ENCODE data around the gene NUDT1. TPM values are rescaled to one million over a fixed set of nuclear protein-coding genes. Genes with fewer than 3 reads are reported as not detected.

NUDT1 gene
- total and polyA plus RNA-seq, 2 experiments from 2014 or later: 47.7 to 61.0 TPM

DNA sequence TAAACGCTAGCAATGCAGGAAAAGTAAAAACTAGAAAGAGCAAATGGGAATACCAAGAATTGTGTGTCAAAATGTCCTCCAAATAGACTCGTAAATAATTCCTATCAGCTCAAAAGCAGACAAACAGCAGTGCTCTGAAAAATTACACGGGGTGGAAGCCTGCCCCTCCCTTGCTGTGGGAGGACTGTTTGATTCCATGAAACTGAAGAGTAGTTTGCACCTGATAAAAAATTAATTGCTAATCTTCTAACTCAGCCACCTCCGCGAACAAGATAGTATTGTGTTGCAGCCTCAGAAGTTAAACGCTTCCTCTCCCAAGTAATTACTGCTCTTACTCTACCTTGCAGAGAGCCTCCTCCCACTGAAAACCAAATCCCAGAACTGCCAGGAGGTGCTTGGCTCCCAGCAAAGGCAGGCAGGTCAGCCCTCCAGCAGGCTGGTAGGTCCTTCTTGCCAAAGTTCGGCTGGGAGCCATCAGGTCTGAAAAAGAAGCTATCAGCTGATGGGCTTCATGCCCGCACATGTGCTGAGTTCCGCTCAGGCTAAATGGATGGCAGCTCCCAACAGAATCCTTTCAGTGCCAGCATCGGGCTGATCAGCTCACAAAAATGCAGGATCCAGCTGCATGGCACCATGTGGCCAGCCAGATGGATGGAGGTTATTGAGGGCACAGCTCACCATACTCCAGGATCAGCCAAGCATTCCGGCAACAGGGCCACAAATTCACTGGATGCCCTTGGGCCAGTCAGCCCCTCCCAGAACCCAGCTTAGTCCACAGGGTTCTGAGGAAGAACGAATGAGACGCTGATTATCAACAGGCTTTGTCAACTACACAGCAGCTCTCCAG lies 46.4 kb upstream of the NUDT1 start:
- H3K9ac ChIP-seq: no peak overlapping the region
- TF ChIP-seq EZH2phosphoT487 (IDR thresholded peaks at IDR 0.05; ENCODE audit: insufficient read depth, low read depth): no peak
- no peaks in the 10 kb centered on the region for H3K9me3 ChIP-seq (ENCODE audit: low read depth)
- no peak overlapping the region for H3K4me3 ChIP-seq
- no peaks in the 10 kb centered on the region for H3K27me3 ChIP-seq (replicated peaks; ENCODE audit: insufficient read depth)
- no peaks in the 10 kb centered on the region for H4K20me1 ChIP-seq (ENCODE audit: insufficient read depth)
- no peaks in the 10 kb centered on the region for H3K4me1 ChIP-seq (ENCODE audit: insufficient read depth)
- H3K27ac ChIP-seq: no peak overlapping the region
- no peak overlapping the region for H2AFZ ChIP-seq
- no peak for DNase-seq
- 0 out of 2 replicates have a peak, but pooled peaks cover 3% of the 10 kb centered on the region for H3F3A ChIP-seq (ENCODE audit: insufficient read depth)
- in situ Hi-C loops (cut with MboI): no loop called here
- no peaks in the 10 kb centered on the region; the same call in 1 of the 2 replicates for H3K79me2 ChIP-seq (ENCODE audit: insufficient read depth)
- no peak overlapping the region for H3K4me2 ChIP-seq (ENCODE audit: unreplicated experiment)
- 96% methylated on average over 13 of the region's 13 CpGs for WGBS, 2 experiments (ENCODE audit: low coverage in 1 of 2, low lambda C conversion rate in 2 of 2, missing lambda C conversion rate in 2 of 2)
- no peaks in the 10 kb centered on the region for H3K9me2 ChIP-seq (ENCODE audit: insufficient read depth)
- no peaks in the 10 kb centered on the region; the same call in 1 of the 2 replicates for H3K36me3 ChIP-seq (ENCODE audit: low read depth)

DNA sequence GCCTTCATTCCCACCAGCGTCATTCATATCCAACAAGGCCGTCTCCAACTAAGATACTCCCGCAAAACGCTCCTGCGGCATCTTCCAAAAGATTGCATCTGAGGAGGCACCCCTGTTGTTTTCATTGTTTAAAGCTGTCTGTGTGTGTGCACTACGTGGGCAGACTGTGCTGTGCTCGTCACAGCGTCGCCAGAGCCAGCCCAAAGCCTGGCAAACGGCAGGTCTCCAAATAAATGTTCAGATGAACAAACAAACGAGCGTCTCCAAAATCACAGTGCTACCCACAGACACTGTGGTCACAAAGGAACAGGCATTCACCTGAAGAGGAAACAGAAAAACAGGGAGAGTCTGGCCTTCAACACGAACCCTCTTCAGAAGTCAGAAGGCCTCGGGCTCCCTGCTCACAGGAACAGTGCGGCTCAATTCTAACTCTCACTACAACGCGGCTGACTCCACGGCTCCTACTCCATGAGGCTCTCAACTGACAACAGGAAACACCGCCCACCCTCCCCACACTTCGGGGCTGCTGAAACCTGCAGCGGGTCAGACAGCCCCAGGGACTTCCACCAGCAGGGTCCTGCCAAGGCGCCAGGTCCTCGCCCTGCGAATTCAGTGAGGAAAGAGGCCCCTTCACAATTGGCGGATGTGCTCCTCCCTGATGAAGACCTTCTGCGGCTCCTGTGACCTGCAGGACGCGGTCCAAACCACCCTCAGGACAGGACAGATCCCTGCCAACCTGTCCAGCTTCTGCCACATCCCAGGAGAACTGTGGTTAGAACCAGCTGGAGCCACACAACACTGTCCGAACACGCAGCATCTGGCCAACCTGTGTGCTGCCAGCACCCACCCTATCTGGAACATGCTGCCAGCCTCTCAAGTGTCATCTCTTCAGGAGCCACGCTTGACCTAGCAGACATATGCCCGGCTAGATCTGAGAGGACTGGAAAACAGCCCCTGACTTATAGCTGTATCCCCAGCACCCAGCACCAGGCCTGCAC lies 45.3 kb upstream of the NUDT1 start:
- WGBS, 2 experiments (ENCODE audit: low coverage in 1 of 2, low lambda C conversion rate in 2 of 2, missing lambda C conversion rate in 2 of 2): 94 to 96% methylated on average over 32 of the region's 32 CpGs
- Histone ChIP-seq H3K4me1 (ENCODE audit: insufficient read depth) (no peaks in the 10 kb centered on the region), H3K4me3 (no peak overlapping the region), H3K27me3 (replicated peaks; ENCODE audit: insufficient read depth) (no peaks in the 10 kb centered on the region), H3K4me2 (ENCODE audit: unreplicated experiment) (no peak overlapping the region), H3K79me2 (ENCODE audit: insufficient read depth) (no peaks in the 10 kb centered on the region; the same call in 1 of the 2 replicates), H3K9me2 (ENCODE audit: insufficient read depth) (no peaks in the 10 kb centered on the region), H3K36me3 (ENCODE audit: low read depth) (no peaks in the 10 kb centered on the region; the same call in 1 of the 2 replicates), H3K9ac (no peak overlapping the region), H3K9me3 (ENCODE audit: low read depth) (no peaks in the 10 kb centered on the region), H3F3A (ENCODE audit: insufficient read depth) (no peaks in the 10 kb centered on the region), H4K20me1 (ENCODE audit: insufficient read depth) (no peaks in the 10 kb centered on the region), H3K27ac (no peak overlapping the region), H2AFZ (no peak overlapping the region)
- TF ChIP-seq EZH2phosphoT487 (IDR thresholded peaks at IDR 0.05; ENCODE audit: insufficient read depth, low read depth): no peak
- no peak for TF ChIP-seq EZH2 (IDR thresholded peaks at IDR 0.05; ENCODE audit: insufficient read depth, poor library complexity, severe bottlenecking)
- in situ Hi-C loops (cut with MboI): no loop called here
- no peak for DNase-seq

DNA sequence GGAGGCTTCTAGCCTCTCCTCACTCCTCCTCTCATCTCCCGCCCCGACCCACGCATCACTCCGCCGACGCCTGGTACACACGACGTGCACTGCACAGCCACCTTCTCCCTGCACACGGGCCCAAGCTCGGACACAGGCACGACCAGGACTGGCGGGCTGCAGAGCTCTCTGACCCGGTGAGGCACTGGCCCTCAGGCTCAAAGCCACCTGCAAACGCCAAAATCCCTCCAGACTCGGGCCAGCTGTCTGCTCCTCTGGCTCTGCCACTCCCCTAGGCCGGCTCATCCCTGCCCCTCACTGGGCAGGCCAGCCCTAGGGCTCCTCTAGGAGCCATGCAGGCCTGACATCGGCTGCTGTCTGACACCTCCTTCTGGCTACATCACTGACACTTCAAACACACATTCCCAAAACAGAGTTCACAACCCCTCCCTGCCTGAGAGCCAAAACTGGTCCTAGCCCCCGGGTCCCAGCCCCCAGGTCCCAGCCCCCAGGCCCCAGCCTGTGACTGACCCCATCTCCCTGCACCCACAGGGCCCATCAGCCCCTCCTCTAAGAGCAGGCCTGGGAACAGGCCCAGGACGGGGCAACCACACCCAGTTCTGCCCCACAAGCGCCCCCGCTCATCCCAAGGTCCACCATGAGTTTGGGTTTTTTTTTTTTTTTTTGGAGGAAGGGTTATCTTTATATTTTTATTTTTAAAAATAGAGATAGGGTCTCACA lies 44.4 kb upstream of the NUDT1 start:
- in situ Hi-C loops (cut with MboI): no loop called here

DNA sequence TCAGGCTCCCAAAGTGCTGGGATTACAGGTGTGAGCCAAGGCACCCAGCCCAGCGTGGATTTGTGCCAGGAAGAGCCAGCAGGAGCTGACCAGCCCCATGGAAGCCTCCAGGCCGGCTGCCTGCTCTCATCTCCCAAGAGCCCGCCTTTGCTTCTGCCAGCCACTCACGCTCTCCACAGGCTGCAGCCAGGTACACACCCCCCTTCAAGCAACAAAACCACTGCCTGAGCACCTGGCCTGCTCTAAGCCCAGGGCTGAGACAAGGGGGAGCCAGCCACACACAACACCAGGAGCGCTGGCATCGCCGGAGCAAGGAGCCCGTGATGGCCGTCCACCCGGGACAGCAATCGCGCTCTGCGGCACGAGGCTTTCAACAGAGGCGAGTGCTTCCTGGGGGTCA lies 43.8 kb upstream of the NUDT1 start:
- no peaks in the 10 kb centered on the region for H3K4me1 ChIP-seq (ENCODE audit: insufficient read depth)
- H3K9me3 ChIP-seq (ENCODE audit: low read depth): no peaks in the 10 kb centered on the region
- in situ Hi-C loops (cut with MboI): no loop called here
- no peaks in the 10 kb centered on the region for H3K9me2 ChIP-seq (ENCODE audit: insufficient read depth)
- H2AFZ ChIP-seq: no peak overlapping the region
- H3K4me3 ChIP-seq: no peak overlapping the region
- WGBS, 2 experiments (ENCODE audit: low coverage in 1 of 2, low lambda C conversion rate in 2 of 2, missing lambda C conversion rate in 2 of 2): 97 to 98% methylated on average over 15 of the region's 15 CpGs
- H3F3A ChIP-seq (ENCODE audit: insufficient read depth): no peaks in the 10 kb centered on the region
- H3K27me3 ChIP-seq (replicated peaks; ENCODE audit: insufficient read depth): no peaks in the 10 kb centered on the region
- no peak overlapping the region for H3K9ac ChIP-seq
- DNase-seq: no peak
- H3K36me3 ChIP-seq (ENCODE audit: low read depth): no peaks in the 10 kb centered on the region; the same call in 1 of the 2 replicates
- no peak overlapping the region for H3K4me2 ChIP-seq (ENCODE audit: unreplicated experiment)
- no peaks in the 10 kb centered on the region; the same call in 1 of the 2 replicates for H3K79me2 ChIP-seq (ENCODE audit: insufficient read depth)
- no peak for TF ChIP-seq EZH2phosphoT487 (IDR thresholded peaks at IDR 0.05; ENCODE audit: insufficient read depth, low read depth)
- no peak for TF ChIP-seq EZH2 (IDR thresholded peaks at IDR 0.05; ENCODE audit: insufficient read depth, poor library complexity, severe bottlenecking)
- H4K20me1 ChIP-seq (ENCODE audit: insufficient read depth): no peaks in the 10 kb centered on the region
- H3K27ac ChIP-seq: no peak overlapping the region

More for the DNA sequence above, 44.4 kb upstream of the NUDT1 start:
- no peak for DNase-seq
- no peaks in the 10 kb centered on the region for H3K4me1 ChIP-seq (ENCODE audit: insufficient read depth)
- no peak overlapping the region for H2AFZ ChIP-seq
- 94 to 95% methylated on average over 20 to 21 of the region's 21 CpGs for whole genome bisulfite sequencing, 2 experiments (ENCODE audit: low coverage in 1 of 2, low lambda C conversion rate in 2 of 2, missing lambda C conversion rate in 2 of 2)
- no peaks in the 10 kb centered on the region for H3F3A ChIP-seq (ENCODE audit: insufficient read depth)
- no peaks in the 10 kb centered on the region for H3K27me3 ChIP-seq (replicated peaks; ENCODE audit: insufficient read depth)
- H3K79me2 ChIP-seq (ENCODE audit: insufficient read depth): no peaks in the 10 kb centered on the region; the same call in 1 of the 2 replicates
- no peak overlapping the region for H3K4me2 ChIP-seq (ENCODE audit: unreplicated experiment)
- no peaks in the 10 kb centered on the region for H3K9me2 ChIP-seq (ENCODE audit: insufficient read depth)
- no peak overlapping the region for H3K27ac ChIP-seq
- H3K9me3 ChIP-seq (ENCODE audit: low read depth): no peaks in the 10 kb centered on the region
- TF ChIP-seq EZH2 (IDR thresholded peaks at IDR 0.05; ENCODE audit: insufficient read depth, poor library complexity, severe bottlenecking): no peak
- no peak for TF ChIP-seq EZH2phosphoT487 (IDR thresholded peaks at IDR 0.05; ENCODE audit: insufficient read depth, low read depth)
- H4K20me1 ChIP-seq (ENCODE audit: insufficient read depth): no peaks in the 10 kb centered on the region
- H3K9ac ChIP-seq: no peak overlapping the region
- H3K4me3 ChIP-seq: no peak overlapping the region
- no peaks in the 10 kb centered on the region; the same call in 1 of the 2 replicates for H3K36me3 ChIP-seq (ENCODE audit: low read depth)
